Glomerular endothelial cell (primary cell): ENCODE measurements around the gene SNAI3. TPM values are rescaled to one million over a fixed set of nuclear protein-coding genes. Genes with fewer than 3 reads are reported as not detected.

ENCODE experiments used
- DNase-seq: peaks from one replicate; pipeline ENCODE4 v3.0.0-alpha.2; 2011; ENCODE audit warnings: low read depth, low spot score; ENCODE audit errors: extremely low read depth
- total RNA-seq: library from RNA; depleted of rRNA; stranded (reverse); fragments of >200 nt; gene quantifications from 2 replicates; pipeline ENCODE4 v1.2.3, GENCODE V29; 2015

Gene SNAI3
- total RNA-seq, 1 donor from 2014 or later = 0.12 TPM

GRCh38 chr16:88706229-88706964 lies 20.1 kb upstream of the SNAI3 start, which contains the start of the genes CTU2 and RNF166:
Gene CTU2, plus strand, starts transcription at chr16:88706503. Its CDS starts 28 bp downstream, at chr16:88706531.
Gene RNF166, minus strand, starts transcription at chr16:88706408. Its CDS starts 83 bp downstream, at chr16:88706325.
- no peak for DNase-seq

GRCh38 chr16:88705801-88706228 lies 19.5 kb upstream of the SNAI3 start:
- no peak for DNase-seq

- no peak for DNase-seq
Measured at GRCh38 chr16:88705076-88705684, 18.9 kb upstream of the SNAI3 start.

- no peak for DNase-seq
Measured at GRCh38 chr16:88703486-88704309, 17.4 kb upstream of the SNAI3 start.

GRCh38 chr16:88702371-88703210 lies 16.3 kb upstream of the SNAI3 start:
- no peak for DNase-seq

GRCh38 chr16:88701581-88702370 lies 15.5 kb upstream of the SNAI3 start:
- DNase-seq = no peak

GRCh38 chr16:88700636-88701482 lies 14.6 kb upstream of the SNAI3 start:
- DNase-seq = peak; percentile 42

- no peak for DNase-seq
Measured at GRCh38 chr16:88700322-88700635, 14.0 kb upstream of the SNAI3 start.

GRCh38 chr16:88699180-88699579 lies 12.9 kb upstream of the SNAI3 start:
- no peak for DNase-seq

- no peak for DNase-seq
Measured at GRCh38 chr16:88698646-88699045, 12.3 kb upstream of the SNAI3 start.

GRCh38 chr16:88697831-88698615 lies 11.7 kb upstream of the SNAI3 start:
- no peak for DNase-seq

- DNase-seq = no peak
Measured at GRCh38 chr16:88697116-88697830, 11.0 kb upstream of the SNAI3 start.

GRCh38 chr16:88696441-88696840 lies 10.1 kb upstream of the SNAI3 start:
- no peak for DNase-seq

GRCh38 chr16:88695753-88696152 lies 9.4 kb upstream of the SNAI3 start:
- DNase-seq = no peak

GRCh38 chr16:88695218-88695617 lies 8.9 kb upstream of the SNAI3 start:
- no peak for DNase-seq

GRCh38 chr16:88694221-88695087 lies 8.1 kb upstream of the SNAI3 start:
- DNase-seq = no peak
